ENCODE data around the gene ULK2.

GRCh38 chr17:19726631-19727376 is 140.9 kb downstream of the ULK2 start:
- no peak for TF ChIP-seq CTCF (IDR thresholded peaks at IDR 0.05)
- TF ChIP-seq EZH2phosphoT487 (IDR thresholded peaks at IDR 0.05): no peak

Measured in neural progenitor cell (in vitro differentiated cells).